HEK293 (cell line): ENCODE measurements around the gene EREG.

ENCODE experiments used
- CTCF ChIA-PET: fragments of 350-600 bp; formaldehyde crosslinking; extraction: SDS; loops from one replicate; lab custom pipeline; 2021; ENCODE audit warnings: antibody characterized with exemption; lab: Yijun Ruan, JAX
- POLR2A ChIA-PET: fragments of 300-600 bp; formaldehyde crosslinking; extraction: SDS; loops from one replicate; lab custom pipeline; 2020; ENCODE audit warnings: antibody characterized with exemption, inconsistent platforms; lab: Yijun Ruan, JAX
- H3K27ac ChIP-seq: fragments of 200-500 bp; sonication (Bioruptor generic); 2 replicates; pipeline ENCODE4 v1.5.1; 2014; ENCODE audit warnings: low read depth, low read length, control low read depth, inconsistent platforms; ENCODE audit errors: extremely low read depth
- H3K36me3 ChIP-seq, 2 experiments: fragments of 200-500 bp in 1 of 2; sonication (Bioruptor generic) in 1 of 2; 1 replicate in 1 of 2; 2 replicates in 1 of 2; pipeline ENCODE4 v1.5.1; 2014 to 2017; ENCODE audit warnings: inconsistent platforms in 2 of 2, low read length in 2 of 2; ENCODE audit not compliant: control insufficient read depth in 2 of 2, insufficient read depth in 1 of 2
- H3K4me1 ChIP-seq: fragments of 200-500 bp; sonication (Bioruptor generic); 2 replicates; pipeline ENCODE4 v1.5.1; 2014; ENCODE audit warnings: mild to moderate bottlenecking, low read length, inconsistent platforms; ENCODE audit not compliant: control insufficient read depth, insufficient read depth
- H3K4me3 ChIP-seq: 2 replicates; pipeline ENCODE4 v1.5.1; 2011; ENCODE audit warnings: low read depth, mild to moderate bottlenecking, control low read depth, low read length, moderate library complexity
- H3K9me3 ChIP-seq: fragments of 200-500 bp; sonication (Bioruptor generic); 2 replicates; pipeline ENCODE4 v1.5.1; 2014; ENCODE audit warnings: low read depth, low read length, inconsistent platforms; ENCODE audit not compliant: control insufficient read depth, insufficient read depth
- EGR2 ChIP-seq: fragments of 450-650 bp; formaldehyde crosslinking; IDR thresholded peaks from 2 replicates; pipeline ENCODE4 v1.5.1; 2016; ENCODE audit warnings: low read depth, missing biosample characterization, missing genetic modification characterization
- FEZF1 ChIP-seq: fragments of 450-650 bp; formaldehyde crosslinking; IDR thresholded peaks from 2 replicates; pipeline ENCODE4 v1.5.1; 2016; ENCODE audit warnings: missing biosample characterization, missing genetic modification characterization
- GFI1B ChIP-seq: fragments of 450-650 bp; formaldehyde crosslinking; IDR thresholded peaks from 2 replicates; pipeline ENCODE4 v1.5.1; 2016; ENCODE audit warnings: missing biosample characterization, missing genetic modification characterization
- GLI2 ChIP-seq: fragments of 450-650 bp; formaldehyde crosslinking; IDR thresholded peaks from 2 replicates; pipeline ENCODE4; 2017; ENCODE audit warnings: missing biosample characterization, missing genetic modification characterization, low read depth, borderline replicate concordance
- OSR2 ChIP-seq: fragments of 450-650 bp; formaldehyde crosslinking; IDR thresholded peaks from 2 replicates; pipeline ENCODE4 v1.5.1; 2016; ENCODE audit warnings: missing biosample characterization, missing genetic modification characterization
- PRDM6 ChIP-seq: fragments of 450-650 bp; formaldehyde crosslinking; IDR thresholded peaks from 2 replicates; pipeline ENCODE4 v1.5.1; 2017; ENCODE audit warnings: missing biosample characterization, missing genetic modification characterization
- SETDB1 ChIP-seq: IDR thresholded peaks from one replicate; pipeline ENCODE4 v1.6.1; 2017; ENCODE audit warnings: mild to moderate bottlenecking, low read length, moderate library complexity, mixed read lengths; ENCODE audit not compliant: insufficient read length
- ZBTB1 ChIP-seq: fragments of 450-650 bp; formaldehyde crosslinking; IDR thresholded peaks from 2 replicates; pipeline ENCODE4 v1.5.1; 2016; ENCODE audit warnings: missing biosample characterization, missing genetic modification characterization
- ZBTB17 ChIP-seq: fragments of 450-650 bp; formaldehyde crosslinking; IDR thresholded peaks from 2 replicates; pipeline ENCODE4 v1.5.1; 2016; ENCODE audit warnings: missing biosample characterization, missing genetic modification characterization
- ZEB2 ChIP-seq: fragments of 450-650 bp; formaldehyde crosslinking; IDR thresholded peaks from 2 replicates; pipeline ENCODE4 v1.5.1; 2016; ENCODE audit warnings: missing biosample characterization, missing genetic modification characterization
- ZFP37 ChIP-seq: fragments of 450-650 bp; formaldehyde crosslinking; IDR thresholded peaks from 2 replicates; pipeline ENCODE4 v1.5.1; 2016; ENCODE audit warnings: missing biosample characterization, missing genetic modification characterization
- ZFP41 ChIP-seq: fragments of 450-650 bp; formaldehyde crosslinking; IDR thresholded peaks from 2 replicates; pipeline ENCODE4 v1.5.1; 2016; ENCODE audit warnings: missing biosample characterization, missing genetic modification characterization, borderline replicate concordance
- ZNF140 ChIP-seq: fragments of 450-650 bp; formaldehyde crosslinking; IDR thresholded peaks from 2 replicates; pipeline ENCODE4 v1.5.1; 2016; ENCODE audit warnings: missing biosample characterization, missing genetic modification characterization
- ZNF146 ChIP-seq: fragments of 450-650 bp; formaldehyde crosslinking; IDR thresholded peaks from 2 replicates; pipeline ENCODE4 v1.5.1; 2016; ENCODE audit warnings: missing biosample characterization, missing genetic modification characterization
- ZNF18 ChIP-seq: fragments of 450-650 bp; formaldehyde crosslinking; IDR thresholded peaks from 2 replicates; pipeline ENCODE4 v1.5.1; 2016; ENCODE audit warnings: missing biosample characterization, missing genetic modification characterization
- ZNF223 ChIP-seq: fragments of 450-650 bp; formaldehyde crosslinking; IDR thresholded peaks from 2 replicates; pipeline ENCODE4 v1.5.1; 2016; ENCODE audit warnings: missing biosample characterization, missing genetic modification characterization
- ZNF248 ChIP-seq: fragments of 450-650 bp; formaldehyde crosslinking; IDR thresholded peaks from 2 replicates; pipeline ENCODE4 v1.5.1; 2017; ENCODE audit warnings: missing biosample characterization, missing genetic modification characterization
- ZNF280C ChIP-seq: fragments of 450-650 bp; formaldehyde crosslinking; IDR thresholded peaks from 2 replicates; pipeline ENCODE4 v1.5.1; 2016; ENCODE audit warnings: missing biosample characterization, missing genetic modification characterization
- ZNF350 ChIP-seq: fragments of 450-650 bp; formaldehyde crosslinking; IDR thresholded peaks from 2 replicates; pipeline ENCODE4 v1.5.0; 2017; ENCODE audit warnings: missing biosample characterization, mild to moderate bottlenecking, missing genetic modification characterization
- ZNF37A ChIP-seq: fragments of 450-650 bp; IDR thresholded peaks from 2 replicates; pipeline ENCODE4 v1.5.1; 2018; ENCODE audit warnings: missing biosample characterization, missing genetic modification characterization
- ZNF510 ChIP-seq: fragments of 450-650 bp; formaldehyde crosslinking; IDR thresholded peaks from 2 replicates; pipeline ENCODE4 v1.5.1; 2018; ENCODE audit warnings: mild to moderate bottlenecking, missing genetic modification characterization, missing biosample characterization; ENCODE audit not compliant: insufficient replicate concordance
- ZNF660 ChIP-seq: fragments of 450-650 bp; IDR thresholded peaks from 2 replicates; pipeline ENCODE4 v1.5.1; 2018; ENCODE audit warnings: missing biosample characterization, mild to moderate bottlenecking, missing genetic modification characterization
- ZNF707 ChIP-seq: fragments of 450-650 bp; formaldehyde crosslinking; IDR thresholded peaks from 2 replicates; pipeline ENCODE4 v1.5.1; 2016; ENCODE audit warnings: missing biosample characterization, missing genetic modification characterization
- TF ChIP-seq, protein P1 (sequence below): fragments of 450-650 bp; formaldehyde crosslinking; IDR thresholded peaks from 2 replicates; pipeline ENCODE4 v1.5.1; 2016; ENCODE audit warnings: missing biosample characterization, missing genetic modification characterization
- TF ChIP-seq, protein P2 (sequence below): fragments of 450-650 bp; formaldehyde crosslinking; IDR thresholded peaks from 2 replicates; pipeline ENCODE4 v1.5.1; 2016; ENCODE audit warnings: missing biosample characterization, missing genetic modification characterization
- TF ChIP-seq, protein P3 (sequence below): fragments of 450-650 bp; formaldehyde crosslinking; IDR thresholded peaks from 2 replicates; pipeline ENCODE4 v1.5.1; 2017; ENCODE audit warnings: missing biosample characterization, missing genetic modification characterization

The EREG gene

DNA sequence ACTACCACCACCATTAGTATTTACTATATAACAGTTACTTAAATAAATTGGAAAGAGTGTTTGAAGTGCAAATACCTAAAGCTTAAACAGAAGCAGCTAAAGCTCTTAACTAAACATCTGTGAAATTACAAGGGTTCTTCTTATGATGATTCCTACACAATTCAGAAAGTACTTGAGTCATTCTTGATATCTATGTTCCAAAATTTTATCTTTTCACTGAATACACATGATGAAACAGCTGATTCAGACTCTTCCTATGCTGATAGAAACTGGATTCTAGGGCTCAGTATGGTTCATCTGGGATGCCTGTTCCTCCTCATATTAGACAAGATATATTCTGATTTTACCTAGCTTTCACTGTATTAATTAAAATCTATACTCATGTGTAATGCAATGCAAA, 13.6 kb downstream of the EREG start:
- H3K27ac ChIP-seq, result no peak overlapping the region
- H3K9me3 ChIP-seq, result no peaks in the 10 kb centered on the region
- ChIA-PET CTCF (interaction anchor here (0.6 to 4.7 kb wide), 13 partner anchors 9 to 1115 kb away, joined by 3 to 74 read pairs (median 4); partner anchors contain the start of gene AREG), POLR2A (no interaction called here)
- no peaks in the 10 kb centered on the region for H3K4me1 ChIP-seq
- no peak overlapping the region for H3K4me3 ChIP-seq
- no peaks in the 10 kb centered on the region for H3K36me3 ChIP-seq
- no peak for TF ChIP-seq ZFP37
- TF ChIP-seq ZNF350, result no peak
- TF ChIP-seq ZNF146 (tag by site-specific recombination), result no peak
- TF ChIP-seq OSR2 (tag by site-specific recombination), result no peak
- TF ChIP-seq EGR2 (tag by site-specific recombination), result no peak
- TF ChIP-seq GLI2, result no peak
- TF ChIP-seq ZBTB17 (tag by site-specific recombination), result no peak
- no peak for TF ChIP-seq ZNF510 (tag by site-specific recombination)
- TF ChIP-seq ZNF248 (tag by site-specific recombination), result no peak

- Histone ChIP-seq H3K36me3 (no peaks in the 10 kb centered on the region), H3K4me1 (no peaks in the 10 kb centered on the region), H3K27ac (no peak overlapping the region), H3K9me3 (no peaks in the 10 kb centered on the region), H3K4me3 (no peak overlapping the region)
- ChIA-PET POLR2A (no interaction called here), CTCF (interaction anchor here (0.6 to 4.7 kb wide), 3 partner anchors 152 to 291 kb away, joined by 3 to 74 read pairs (median 3); no protein-coding TSS in a partner anchor)
- TF ChIP-seq ZBTB1 (tag by site-specific recombination) (no peak), ZNF660 (no peak), ZNF18 (tag by site-specific recombination) (no peak), ZNF707 (tag by site-specific recombination) (no peak), ZNF37A (tag by site-specific recombination) (no peak), SETDB1 (no peak), GFI1B (no peak)
- TF ChIP-seq, protein P1, sequence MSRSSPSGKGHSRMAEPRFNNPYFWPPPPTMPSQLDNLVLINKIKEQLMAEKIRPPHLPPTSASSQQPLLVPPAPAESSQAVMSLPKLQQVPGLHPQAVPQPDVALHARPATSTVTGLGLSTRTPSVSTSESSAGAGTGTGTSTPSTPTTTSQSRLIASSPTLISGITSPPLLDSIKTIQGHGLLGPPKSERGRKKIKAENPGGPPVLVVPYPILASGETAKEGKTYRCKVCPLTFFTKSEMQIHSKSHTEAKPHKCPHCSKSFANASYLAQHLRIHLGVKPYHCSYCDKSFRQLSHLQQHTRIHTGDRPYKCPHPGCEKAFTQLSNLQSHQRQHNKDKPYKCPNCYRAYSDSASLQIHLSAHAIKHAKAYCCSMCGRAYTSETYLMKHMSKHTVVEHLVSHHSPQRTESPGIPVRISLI (tag by site-specific recombination), result no peak
These were observed 15.0 kb downstream of the EREG start for GRCh38 chr4:74379912-74380311.

DNA sequence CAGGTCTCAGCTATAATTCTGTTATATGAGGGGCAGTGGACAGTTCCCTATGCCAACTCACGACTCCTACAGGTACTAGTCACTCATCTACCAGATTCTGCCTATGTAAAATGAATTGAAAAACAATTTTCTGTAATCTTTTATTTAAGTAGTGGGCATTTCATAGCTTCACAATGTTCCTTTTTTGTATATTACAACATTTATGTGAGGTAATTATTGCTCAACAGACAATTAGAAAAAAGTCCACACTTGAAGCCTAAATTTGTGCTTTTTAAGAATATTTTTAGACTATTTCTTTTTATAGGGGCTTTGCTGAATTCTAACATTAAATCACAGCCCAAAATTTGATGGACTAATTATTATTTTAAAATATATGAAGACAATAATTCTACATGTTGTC, 20.4 kb downstream of the EREG start:
- Histone ChIP-seq H3K9me3 (no peaks in the 10 kb centered on the region), H3K4me3 (no peak overlapping the region), H3K4me1 (no peaks in the 10 kb centered on the region), H3K27ac (no peak overlapping the region), H3K36me3 (no peaks in the 10 kb centered on the region)
- TF ChIP-seq, protein P2, sequence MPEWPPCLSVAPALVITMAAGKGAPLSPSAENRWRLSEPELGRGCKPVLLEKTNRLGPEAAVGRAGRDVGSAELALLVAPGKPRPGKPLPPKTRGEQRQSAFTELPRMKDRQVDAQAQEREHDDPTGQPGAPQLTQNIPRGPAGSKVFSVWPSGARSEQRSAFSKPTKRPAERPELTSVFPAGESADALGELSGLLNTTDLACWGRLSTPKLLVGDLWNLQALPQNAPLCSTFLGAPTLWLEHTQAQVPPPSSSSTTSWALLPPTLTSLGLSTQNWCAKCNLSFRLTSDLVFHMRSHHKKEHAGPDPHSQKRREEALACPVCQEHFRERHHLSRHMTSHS (tag by site-specific recombination), result no peak
- TF ChIP-seq ZNF223 (tag by site-specific recombination) (no peak), ZFP41 (tag by site-specific recombination) (no peak), ZNF140 (tag by site-specific recombination) (no peak), ZNF280C (tag by site-specific recombination) (no peak), ZBTB1 (tag by site-specific recombination) (no peak), PRDM6 (tag by site-specific recombination) (no peak), ZEB2 (tag by site-specific recombination) (no peak), FEZF1 (tag by site-specific recombination) (no peak)
- TF ChIP-seq, protein P3, sequence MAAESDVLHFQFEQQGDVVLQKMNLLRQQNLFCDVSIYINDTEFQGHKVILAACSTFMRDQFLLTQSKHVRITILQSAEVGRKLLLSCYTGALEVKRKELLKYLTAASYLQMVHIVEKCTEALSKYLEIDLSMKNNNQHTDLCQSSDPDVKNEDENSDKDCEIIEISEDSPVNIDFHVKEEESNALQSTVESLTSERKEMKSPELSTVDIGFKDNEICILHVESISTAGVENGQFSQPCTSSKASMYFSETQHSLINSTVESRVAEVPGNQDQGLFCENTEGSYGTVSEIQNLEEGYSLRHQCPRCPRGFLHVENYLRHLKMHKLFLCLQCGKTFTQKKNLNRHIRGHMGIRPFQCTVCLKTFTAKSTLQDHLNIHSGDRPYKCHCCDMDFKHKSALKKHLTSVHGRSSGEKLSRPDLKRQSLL (tag by site-specific recombination), result no peak
- ChIA-PET CTCF (no interaction called here), POLR2A (no interaction called here)
